HPDE6-E6E7 (cell line): ENCODE data around the gene KDM5A.
"Not testable (repeated sequence)": the region's sequence is repeated elsewhere in the genome, so short reads cannot be mapped to it uniquely, and the experiment has no call there.

ENCODE experiments used
- DNase-seq: peaks from one replicate; pipeline ENCODE4 v3.0.0; 2011; ENCODE audit warnings: missing footprints; ENCODE audit errors: extremely low spot score

KDM5A gene

GRCh38 chr12:332581-333205 is 56.4 kb downstream of the KDM5A start:
- DNase-seq: no peak

GRCh38 chr12:331287-331686 is 57.8 kb downstream of the KDM5A start:
- no peak for DNase-seq

GRCh38 chr12:325906-326305 is 63.2 kb downstream of the KDM5A start:
- DNase-seq: no peak

- DNase-seq: no peak
Measured at GRCh38 chr12:323507-323906, 65.6 kb downstream of the KDM5A start.

- peak; percentile 8 for DNase-seq
Measured at GRCh38 chr12:321606-322326, 67.4 kb downstream of the KDM5A start.

- DNase-seq: no peak
Measured at GRCh38 chr12:318759-319515, 70.2 kb downstream of the KDM5A start.

GRCh38 chr12:308511-308910 is 80.6 kb downstream of the KDM5A start:
- DNase-seq: no peak

- DNase-seq: no peak
Measured at GRCh38 chr12:307406-307805, 81.7 kb downstream of the KDM5A start.

GRCh38 chr12:304805-305204 is 84.3 kb downstream of the KDM5A start:
- no peak for DNase-seq

GRCh38 chr12:302766-303165 is 86.4 kb downstream of the KDM5A start:
- DNase-seq: not testable (repeated sequence)

- DNase-seq: not testable (repeated sequence)
Measured at GRCh38 chr12:300166-300565, 89.0 kb downstream of the KDM5A start.

GRCh38 chr12:299511-299910 is 89.6 kb downstream of the KDM5A start:
- not testable (repeated sequence) for DNase-seq

- not testable (repeated sequence) for DNase-seq
Measured at GRCh38 chr12:298059-298458, 91.1 kb downstream of the KDM5A start.

GRCh38 chr12:295132-295531 is 94.0 kb downstream of the KDM5A start:
- DNase-seq: no peak

- no peak for DNase-seq
Measured at GRCh38 chr12:293199-293598, 95.9 kb downstream of the KDM5A start.

- no peak for DNase-seq
Measured at GRCh38 chr12:292186-292585, 96.9 kb downstream of the KDM5A start.

GRCh38 chr12:291153-291723 is 97.9 kb downstream of the KDM5A start:
- DNase-seq: no peak

GRCh38 chr12:288687-289086 is 100.4 kb downstream of the KDM5A start:
- DNase-seq: no peak

GRCh38 chr12:286531-287300 is 102.4 kb downstream of the KDM5A start:
- DNase-seq: no peak

- DNase-seq: no peak
Measured at GRCh38 chr12:278046-278445, 111.1 kb downstream of the KDM5A start.

GRCh38 chr12:275812-276211 is 113.3 kb downstream of the KDM5A start:
- no peak for DNase-seq

GRCh38 chr12:273382-273781 is 115.7 kb downstream of the KDM5A start:
- DNase-seq: no peak
